ENCODE data around the gene HOXC10. TPM values are rescaled to one million over a fixed set of nuclear protein-coding genes. Genes with fewer than 3 reads are reported as not detected.

HOXC10 gene
- total RNA-seq, 1 donor from 2014 or later = not detected

- intact Hi-C loops (cut with micrococcal nuclease) = loop anchor here (5.0 kb wide), 2 partner anchors 43 to 98 kb away; partner anchors contain the start of gene HOXC4
- ChIA-PET POLR2A (no interaction called here), CTCF (interaction anchor here (0.7 to 1.0 kb wide), 2 partner anchors 76 to 78 kb away, joined by 3 to 4 read pairs; no protein-coding TSS in a partner anchor)
- no peak within 1 kb of the TSS for H3K4me3 Mint-ChIP-seq
- no peaks in the 10 kb centered on the region for H3K36me3 Mint-ChIP-seq (ENCODE audit: low read depth)
- no peak for TF ChIP-seq CTCF (IDR thresholded peaks at IDR 0.05)
- ATAC-seq (ENCODE audit: low read depth) (no peak), DNase-seq (no peak)
- no peak within 1 kb of the TSS for H3K27ac Mint-ChIP-seq
- peaks cover 72% of the 10 kb centered on the region for H3K27me3 Mint-ChIP-seq
- peaks cover 13% of the 10 kb centered on the region for H3K4me1 Mint-ChIP-seq
- peaks cover 1% of the 10 kb centered on the region for H3K9me3 Mint-ChIP-seq
These were observed 30.3 kb upstream of the HOXC10 start, which contains the start of gene HOXC12 for GRCh38 chr12:53954694-53955035. Gene HOXC12 (plus strand): TSS chr12:53954903. CDS start chr12:53954930, 27 bp downstream.

DNA sequence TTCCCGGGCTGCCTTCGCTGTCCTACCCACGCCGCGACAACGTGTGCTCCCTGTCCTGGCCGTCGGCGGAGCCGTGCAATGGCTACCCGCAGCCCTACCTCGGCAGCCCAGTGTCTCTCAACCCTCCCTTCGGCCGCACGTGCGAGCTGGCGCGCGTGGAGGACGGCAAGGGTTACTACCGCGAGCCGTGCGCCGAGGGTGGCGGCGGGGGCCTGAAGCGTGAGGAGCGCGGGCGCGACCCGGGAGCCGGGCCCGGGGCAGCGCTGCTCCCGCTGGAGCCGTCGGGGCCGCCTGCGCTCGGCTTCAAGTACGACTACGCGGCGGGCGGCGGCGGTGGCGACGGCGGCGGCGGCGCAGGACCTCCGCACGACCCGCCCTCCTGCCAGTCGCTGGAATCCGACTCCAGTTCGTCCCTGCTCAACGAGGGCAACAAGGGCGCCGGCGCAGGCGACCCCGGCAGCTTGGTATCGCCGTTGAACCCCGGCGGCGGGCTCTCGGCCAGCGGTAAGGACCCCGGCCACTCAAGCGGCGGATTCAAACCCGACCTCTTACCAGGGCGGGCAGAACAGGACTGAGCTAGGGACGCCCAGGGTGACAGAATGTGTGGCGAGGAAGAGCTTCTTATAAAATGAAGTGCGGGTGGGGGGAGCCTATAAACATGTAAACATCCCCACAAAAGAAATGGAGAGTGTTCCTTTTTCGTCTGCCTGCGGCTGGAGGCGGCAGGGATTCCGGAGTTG, 29.7 kb upstream of the HOXC10 start:
- H3K4me3 Mint-ChIP-seq = no peak overlapping the region
- no peak for DNase-seq

GRCh38 chr12:53955776-53956250, 29.1 kb upstream of the HOXC10 start:
- ChIA-PET POLR2A (no interaction called here), CTCF (no interaction called here)
- intact Hi-C loops (cut with micrococcal nuclease) = no loop called here
- H3K27me3 Mint-ChIP-seq = peaks cover 78% of the 10 kb centered on the region
- DNase-seq = no peak
- H3K9me3 Mint-ChIP-seq = peaks cover 6% of the 10 kb centered on the region
- ATAC-seq (ENCODE audit: low read depth) = no peak
- H3K4me1 Mint-ChIP-seq = peaks cover 13% of the 10 kb centered on the region
- no peak overlapping the region for H3K4me3 Mint-ChIP-seq
- TF ChIP-seq CTCF (IDR thresholded peaks at IDR 0.05) = no peak
- no peaks in the 10 kb centered on the region for H3K36me3 Mint-ChIP-seq (ENCODE audit: low read depth)
- no peak overlapping the region for H3K27ac Mint-ChIP-seq

More for the DNA sequence above, 29.7 kb upstream of the HOXC10 start:
- ChIA-PET POLR2A (no interaction called here), CTCF (no interaction called here)
- H3K27me3 Mint-ChIP-seq = peaks cover 77% of the 10 kb centered on the region
- no peak overlapping the region for H3K27ac Mint-ChIP-seq
- intact Hi-C loops (cut with micrococcal nuclease) = no loop called here
- no peak for ATAC-seq (ENCODE audit: low read depth)
- H3K36me3 Mint-ChIP-seq (ENCODE audit: low read depth) = no peaks in the 10 kb centered on the region
- peaks cover 13% of the 10 kb centered on the region for H3K4me1 Mint-ChIP-seq
- TF ChIP-seq CTCF (IDR thresholded peaks at IDR 0.05) = no peak
- peaks cover 4% of the 10 kb centered on the region for H3K9me3 Mint-ChIP-seq

DNA sequence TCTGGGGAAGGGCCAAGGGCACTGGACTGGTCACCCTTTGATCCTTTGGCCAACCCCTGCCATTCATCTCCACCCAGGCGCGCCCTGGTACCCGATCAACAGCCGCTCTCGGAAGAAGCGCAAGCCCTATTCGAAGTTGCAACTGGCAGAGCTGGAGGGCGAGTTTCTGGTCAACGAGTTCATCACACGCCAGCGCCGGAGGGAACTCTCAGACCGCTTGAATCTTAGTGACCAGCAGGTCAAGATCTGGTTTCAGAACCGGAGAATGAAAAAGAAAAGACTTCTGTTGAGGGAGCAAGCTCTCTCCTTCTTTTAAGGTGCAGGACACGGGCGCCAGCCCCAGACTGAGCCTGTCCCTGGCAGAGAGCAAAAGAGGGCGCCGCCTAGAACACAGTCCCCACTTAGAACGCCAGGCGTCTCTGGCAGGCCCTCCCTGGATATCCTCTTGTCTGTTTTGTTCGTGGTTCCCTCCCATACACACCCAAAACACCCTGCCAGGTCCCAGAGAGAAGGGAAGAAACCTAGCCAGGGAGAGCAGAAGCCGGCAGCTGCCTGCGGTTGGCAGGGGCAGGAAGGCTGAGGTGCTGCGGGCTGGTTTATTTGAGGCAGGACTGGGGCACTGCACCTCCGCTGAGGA, 28.6 kb upstream of the HOXC10 start:
- H3K4me3 Mint-ChIP-seq = no peak overlapping the region
- peaks cover 6% of the 10 kb centered on the region for H3K9me3 Mint-ChIP-seq
- no peak overlapping the region for H3K27ac Mint-ChIP-seq
- ChIA-PET POLR2A (no interaction called here), CTCF (no interaction called here)
- TF ChIP-seq CTCF (IDR thresholded peaks at IDR 0.05) = no peak
- no peaks in the 10 kb centered on the region for H3K36me3 Mint-ChIP-seq (ENCODE audit: low read depth)
- no peak for ATAC-seq (ENCODE audit: low read depth)
- H3K4me1 Mint-ChIP-seq = peaks cover 9% of the 10 kb centered on the region
- DNase-seq = no peak
- H3K27me3 Mint-ChIP-seq = peaks cover 74% of the 10 kb centered on the region
- intact Hi-C loops (cut with micrococcal nuclease) = no loop called here

DNA sequence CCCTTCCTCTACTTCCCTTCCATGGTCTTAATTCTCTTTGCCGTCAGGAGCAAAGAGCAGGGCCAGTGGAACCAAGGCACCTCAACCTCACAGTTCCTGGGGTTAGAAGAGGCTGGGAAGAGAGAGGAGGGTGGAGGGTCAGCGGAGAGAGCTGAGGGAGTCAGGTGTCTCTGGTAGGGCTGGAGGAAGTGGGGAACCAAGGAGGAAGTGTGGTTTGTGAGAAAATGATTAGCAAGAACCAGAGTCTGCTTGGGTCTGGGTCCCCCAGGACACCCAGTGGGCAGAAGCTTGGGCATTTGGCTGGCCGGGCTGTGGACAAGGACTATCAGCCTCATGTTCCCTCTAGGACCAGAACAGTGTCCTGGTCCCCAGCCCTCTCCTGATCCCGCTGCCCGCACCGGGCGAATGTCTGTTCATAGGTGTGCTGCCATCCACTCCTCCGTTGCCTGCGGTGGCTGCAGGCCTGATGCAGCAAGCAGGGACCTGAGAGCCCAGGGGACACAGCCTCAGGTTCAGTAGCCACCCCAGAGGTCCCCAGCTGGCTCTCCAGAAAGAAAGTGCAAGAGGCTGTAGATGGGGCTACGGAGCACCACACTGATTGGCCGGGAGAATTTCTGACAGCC, 27.9 kb upstream of the HOXC10 start:
- CTCF ChIA-PET = no interaction called here
- intact Hi-C loops (cut with micrococcal nuclease) = no loop called here
- DNase-seq = no peak
- no peak for TF ChIP-seq CTCF (IDR thresholded peaks at IDR 0.05)
- Mint-ChIP-seq H3K4me1 (peaks cover 9% of the 10 kb centered on the region), H3K27ac (no peak overlapping the region), H3K4me3 (no peak overlapping the region), H3K27me3 (peaks cover 73% of the 10 kb centered on the region), H3K36me3 (ENCODE audit: low read depth) (no peaks in the 10 kb centered on the region), H3K9me3 (peaks cover 6% of the 10 kb centered on the region)
- no peak for ATAC-seq (ENCODE audit: low read depth)
- POLR2A ChIA-PET = no interaction called here
